H9 (cell line): ENCODE data around the gene GRIA2. TPM values are rescaled to one million over a fixed set of nuclear protein-coding genes. Genes with fewer than 3 reads are reported as not detected.

Experiments used
- DNase-seq: peaks from one replicate; pipeline ENCODE4 v3.0.0-alpha.2; 2017
- H2AFZ ChIP-seq: one replicate; pipeline ENCODE4 v1.6.1; 2013; ENCODE audit warnings: mild to moderate bottlenecking, low read length, control low read depth, moderate library complexity
- H2AK5ac ChIP-seq: 2 replicates; pipeline ENCODE4 v1.6.1; 2013; ENCODE audit warnings: low read length, control low read depth, mixed read lengths; ENCODE audit not compliant: insufficient read length
- H2BK120ac ChIP-seq: one replicate; pipeline ENCODE4 v1.6.1; 2013; ENCODE audit warnings: low read depth, mild to moderate bottlenecking, low read length, control low read depth, inconsistent platforms; ENCODE audit not compliant: poor library complexity, severe bottlenecking
- H2BK12ac ChIP-seq: 2 replicates; pipeline ENCODE4 v1.6.1; 2013; ENCODE audit warnings: low read length, control low read depth, mixed read lengths, low read depth; ENCODE audit not compliant: insufficient read length
- H2BK15ac ChIP-seq: 2 replicates; pipeline ENCODE4 v1.6.1; 2013; ENCODE audit warnings: low read depth, low read length, control low read depth
- H2BK20ac ChIP-seq: one replicate; pipeline ENCODE4 v1.6.1; 2013; ENCODE audit warnings: low read depth, mild to moderate bottlenecking, low read length, control low read depth, inconsistent platforms; ENCODE audit not compliant: poor library complexity, severe bottlenecking
- H2BK5ac ChIP-seq: 2 replicates; pipeline ENCODE4 v1.6.1; 2013; ENCODE audit warnings: low read length, control low read depth, mixed read lengths; ENCODE audit not compliant: insufficient read length
- H3K14ac ChIP-seq: 2 replicates; pipeline ENCODE4 v1.6.1; 2013; ENCODE audit warnings: low read length, control low read depth; ENCODE audit not compliant: insufficient read depth
- H3K18ac ChIP-seq: 2 replicates; pipeline ENCODE4 v1.6.1; 2013; ENCODE audit warnings: low read depth, mild to moderate bottlenecking, mixed read lengths, low read length, control low read depth; ENCODE audit not compliant: insufficient read length
- H3K23ac ChIP-seq: 2 replicates; pipeline ENCODE4 v1.6.1; 2013; ENCODE audit warnings: low read length, control low read depth, mixed read lengths, low read depth; ENCODE audit not compliant: insufficient read length
- H3K23me2 ChIP-seq: 2 replicates; pipeline ENCODE4 v1.6.1; 2013; ENCODE audit warnings: low read depth, mild to moderate bottlenecking, mixed read lengths, low read length, control low read depth; ENCODE audit not compliant: insufficient read length, poor library complexity, severe bottlenecking
- H3K27ac ChIP-seq: 2 replicates; pipeline ENCODE4 v1.5.1; 2013; ENCODE audit warnings: low read length, control low read depth, mixed read lengths, low read depth; ENCODE audit not compliant: insufficient read length
- H3K27me3 ChIP-seq: 2 replicates; pipeline ENCODE4 v1.6.1; 2013; ENCODE audit warnings: low read length, control low read depth, inconsistent platforms; ENCODE audit not compliant: insufficient read depth
- H3K4ac ChIP-seq: 2 replicates; pipeline ENCODE4 v1.6.1; 2013; ENCODE audit warnings: low read depth, mild to moderate bottlenecking, control low read depth, inconsistent platforms, low read length, moderate library complexity
- H3K4me1 ChIP-seq: 2 replicates; pipeline ENCODE4 v1.6.1; 2013; ENCODE audit warnings: low read length, control low read depth, inconsistent platforms; ENCODE audit not compliant: insufficient read depth
- H3K4me2 ChIP-seq: 2 replicates; pipeline ENCODE4 v1.6.1; 2013; ENCODE audit warnings: low read length, control low read depth, mixed read lengths; ENCODE audit not compliant: insufficient read length, insufficient read depth
- H3K56ac ChIP-seq: 2 replicates; pipeline ENCODE4 v1.6.1; 2013; ENCODE audit warnings: low read depth, mild to moderate bottlenecking, mixed read lengths, low read length, control low read depth; ENCODE audit not compliant: insufficient read length
- H3K79me1 ChIP-seq: 2 replicates; pipeline ENCODE4 v1.6.1; 2013; ENCODE audit warnings: low read depth, mild to moderate bottlenecking, moderate library complexity, low read length, control low read depth, inconsistent platforms; ENCODE audit not compliant: insufficient read depth, poor library complexity, severe bottlenecking
- H3K79me2 ChIP-seq: 2 replicates; pipeline ENCODE4 v1.6.1; 2013; ENCODE audit warnings: low read length, control low read depth, inconsistent platforms; ENCODE audit not compliant: insufficient read depth
- H3K9ac ChIP-seq: 2 replicates; pipeline ENCODE4 v1.6.1; 2013; ENCODE audit warnings: low read length, control low read depth, mixed read lengths; ENCODE audit not compliant: insufficient read length; ENCODE audit errors: extremely low read depth
- H3K9me3 ChIP-seq: one replicate; pipeline ENCODE4 v1.6.1; 2013; ENCODE audit warnings: low read depth, low read length, inconsistent platforms; ENCODE audit not compliant: control insufficient read depth
- H3T11ph ChIP-seq: one replicate; pipeline ENCODE4 v1.6.1; 2013; ENCODE audit warnings: mild to moderate bottlenecking, low read length, control low read depth, inconsistent platforms
- H4K20me1 ChIP-seq: one replicate; pipeline ENCODE4 v1.6.1; 2013; ENCODE audit not compliant: control insufficient read depth, insufficient read length, insufficient read depth
- H4K5ac ChIP-seq: 2 replicates; pipeline ENCODE4 v1.6.1; 2013; ENCODE audit warnings: low read depth, mild to moderate bottlenecking, mixed read lengths, low read length, control low read depth; ENCODE audit not compliant: insufficient read length
- H4K8ac ChIP-seq: replicated peaks from 2 replicates; pipeline ENCODE4 v1.6.1; 2013; ENCODE audit warnings: low read length, control low read depth, mixed read lengths, low read depth; ENCODE audit not compliant: insufficient read length
- H4K91ac ChIP-seq: 2 replicates; pipeline ENCODE4 v1.6.1; 2013; ENCODE audit warnings: low read depth, mild to moderate bottlenecking, moderate library complexity, mixed read lengths, low read length, control low read depth; ENCODE audit not compliant: insufficient read length
- H3K27ac Mint-ChIP-seq, 3 experiments: 2 replicates in 2 of 3; 3 replicates in 1 of 3; pipeline ENCODE4 v1.8.0; 2020 to 2021; ENCODE audit warnings: mixed read lengths in 3 of 3, mild to moderate bottlenecking in 1 of 3, moderate library complexity in 1 of 3
- H3K27me3 Mint-ChIP-seq: 2 replicates; pipeline ENCODE4 v1.8.0; 2021; ENCODE audit warnings: low read depth, mild to moderate bottlenecking, moderate library complexity, mixed read lengths
- H3K36me3 Mint-ChIP-seq, 3 experiments: 2 replicates in 2 of 3; 3 replicates in 1 of 3; pipeline ENCODE4 v1.8.0; 2020 to 2021; ENCODE audit warnings: low read depth in 3 of 3, mixed read lengths in 3 of 3; ENCODE audit not compliant: insufficient read depth in 1 of 3
- H3K4me1 Mint-ChIP-seq, 2 experiments: 2 replicates each; pipeline ENCODE4 v1.8.0; 2020; ENCODE audit warnings: mixed read lengths in 2 of 2
- H3K4me3 Mint-ChIP-seq, 2 experiments: 2 replicates in 1 of 2; 3 replicates in 1 of 2; pipeline ENCODE4 v1.8.0; 2020 to 2021; ENCODE audit warnings: mild to moderate bottlenecking in 2 of 2, mixed read lengths in 2 of 2, moderate library complexity in 1 of 2
- H3K9me3 Mint-ChIP-seq, 2 experiments: 2 replicates in 1 of 2; 3 replicates in 1 of 2; pipeline ENCODE4 v1.8.0; 2020; ENCODE audit warnings: mild to moderate bottlenecking in 2 of 2, mixed read lengths in 2 of 2, moderate library complexity in 1 of 2
- WGBS: extraction: QIAGEN DNeasy Blood & Tissue Kit; methylation state at CpG from one replicate; pipeline ENCODE4 v1.1.7; 2013; ENCODE audit warnings: missing lambda C conversion rate, low lambda C conversion rate, mixed read lengths; ENCODE audit not compliant: insufficient read length; ENCODE audit errors: extremely low coverage; 5-methylcytosine and 5-hydroxymethylcytosine counted together
- total RNA-seq: library from RNA; stranded (reverse); gene quantifications from 2 replicates; pipeline ENCODE4 v1.2.1, GENCODE V29; 2021
- TF ChIP-seq, protein P1 (sequence below): fragments of 200-600 bp; sonication (generic); conservative IDR thresholded peaks from 3 replicates; pipeline ENCODE4 v1.8.0; 2021; ENCODE audit warnings: antibody characterized with exemption, mild to moderate bottlenecking

GRIA2 gene
- total RNA-seq, 1 experiment from 2014 or later, result not detected

DNA sequence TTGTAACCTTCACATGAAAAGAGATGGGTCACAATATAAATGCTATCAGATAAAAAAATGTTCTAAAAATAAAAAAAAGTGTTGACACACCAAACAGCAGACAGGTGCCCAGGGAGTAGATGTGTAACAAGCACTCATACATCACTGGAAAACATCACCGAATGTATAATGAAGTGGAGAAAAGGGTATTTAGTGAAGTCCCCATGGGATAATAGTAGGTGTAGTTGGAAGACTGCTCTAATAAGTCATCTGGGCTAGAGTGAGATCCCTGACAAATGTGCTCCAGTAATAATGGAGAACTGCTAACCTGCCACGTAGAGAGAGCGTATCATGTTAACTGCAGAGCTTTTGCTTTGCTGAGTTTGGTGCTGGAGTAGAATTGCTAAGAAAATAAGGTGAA lies 152.0 kb downstream of the GRIA2 start:
- H3K79me2 ChIP-seq, result no peaks in the 10 kb centered on the region
- Mint-ChIP-seq H3K4me1 (peaks cover 0 to 3% of the 10 kb centered on the region in 2 experiments; a peak in 2 of 4 replicates), H3K4me3 (no peak overlapping the region), H3K27me3 (no peaks in the 10 kb centered on the region), H3K36me3 (no peaks in the 10 kb centered on the region), H3K27ac (no peak overlapping the region), H3K9me3 (no peaks in the 10 kb centered on the region)
- no peak overlapping the region for H2BK20ac ChIP-seq
- no peak overlapping the region for H2BK15ac ChIP-seq
- no peak overlapping the region for H3K4ac ChIP-seq
- H3K4me2 ChIP-seq, result no peak overlapping the region
- no peak overlapping the region for H3K9ac ChIP-seq
- H4K91ac ChIP-seq, result no peak overlapping the region
- no peak overlapping the region for H3T11ph ChIP-seq
- no peak overlapping the region for H2AFZ ChIP-seq
- no peaks in the 10 kb centered on the region for H3K9me3 ChIP-seq
- no peaks in the 10 kb centered on the region for H3K79me1 ChIP-seq
- H4K20me1 ChIP-seq, result no peaks in the 10 kb centered on the region
- no CpG with 5 or more reads among the region's 3 CpGs for WGBS
- no peak overlapping the region for H3K14ac ChIP-seq
- H3K4me1 ChIP-seq, result no peaks in the 10 kb centered on the region
- no peaks in the 10 kb centered on the region for H3K23me2 ChIP-seq
- no peak overlapping the region for H3K23ac ChIP-seq
- no peak overlapping the region for H2BK120ac ChIP-seq
- no peak overlapping the region for H2BK12ac ChIP-seq
- no peak overlapping the region for H2AK5ac ChIP-seq
- H2BK5ac ChIP-seq, result no peak overlapping the region
- H4K8ac ChIP-seq, result no peak overlapping the region
- no peak overlapping the region for H4K5ac ChIP-seq
- no peak overlapping the region for H3K56ac ChIP-seq
- TF ChIP-seq, protein P1, sequence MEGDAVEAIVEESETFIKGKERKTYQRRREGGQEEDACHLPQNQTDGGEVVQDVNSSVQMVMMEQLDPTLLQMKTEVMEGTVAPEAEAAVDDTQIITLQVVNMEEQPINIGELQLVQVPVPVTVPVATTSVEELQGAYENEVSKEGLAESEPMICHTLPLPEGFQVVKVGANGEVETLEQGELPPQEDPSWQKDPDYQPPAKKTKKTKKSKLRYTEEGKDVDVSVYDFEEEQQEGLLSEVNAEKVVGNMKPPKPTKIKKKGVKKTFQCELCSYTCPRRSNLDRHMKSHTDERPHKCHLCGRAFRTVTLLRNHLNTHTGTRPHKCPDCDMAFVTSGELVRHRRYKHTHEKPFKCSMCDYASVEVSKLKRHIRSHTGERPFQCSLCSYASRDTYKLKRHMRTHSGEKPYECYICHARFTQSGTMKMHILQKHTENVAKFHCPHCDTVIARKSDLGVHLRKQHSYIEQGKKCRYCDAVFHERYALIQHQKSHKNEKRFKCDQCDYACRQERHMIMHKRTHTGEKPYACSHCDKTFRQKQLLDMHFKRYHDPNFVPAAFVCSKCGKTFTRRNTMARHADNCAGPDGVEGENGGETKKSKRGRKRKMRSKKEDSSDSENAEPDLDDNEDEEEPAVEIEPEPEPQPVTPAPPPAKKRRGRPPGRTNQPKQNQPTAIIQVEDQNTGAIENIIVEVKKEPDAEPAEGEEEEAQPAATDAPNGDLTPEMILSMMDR, result no peak
- H3K27ac ChIP-seq, result no peak overlapping the region
- DNase-seq, result no peak
- no peaks in the 10 kb centered on the region for H3K27me3 ChIP-seq
- no peak overlapping the region for H3K18ac ChIP-seq
